ENCODE measurements around the gene PRELID1. TPM values are rescaled to one million over a fixed set of nuclear protein-coding genes. Genes with fewer than 3 reads are reported as not detected.
"Not testable (repeated sequence)": the region's sequence is repeated elsewhere in the genome, so short reads cannot be mapped to it uniquely, and the experiment has no call there.

Gene PRELID1
- polyA plus RNA-seq, 1 experiment, result 245 TPM

DNA sequence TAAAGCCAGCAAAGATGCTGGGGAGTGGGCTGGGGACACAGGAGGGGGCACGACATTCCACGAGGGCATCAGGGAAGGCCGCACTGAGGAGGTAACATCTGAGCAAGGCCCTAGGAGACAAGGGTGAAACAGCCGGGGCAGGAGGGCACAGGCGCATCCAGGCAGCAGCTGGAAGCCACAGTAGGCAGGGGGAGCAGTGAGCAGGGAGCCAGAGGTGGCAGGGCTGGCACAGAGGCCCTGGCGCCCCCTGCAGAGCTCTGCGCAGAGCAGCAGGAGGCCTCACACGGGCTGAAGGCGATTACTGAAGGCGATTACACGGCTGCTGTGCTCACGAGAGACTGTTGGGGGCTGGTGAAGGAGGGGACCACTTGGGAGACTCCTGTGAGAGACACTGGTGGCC, 32.5 kb downstream of the PRELID1 start:
- TF ChIP-seq, protein P1, sequence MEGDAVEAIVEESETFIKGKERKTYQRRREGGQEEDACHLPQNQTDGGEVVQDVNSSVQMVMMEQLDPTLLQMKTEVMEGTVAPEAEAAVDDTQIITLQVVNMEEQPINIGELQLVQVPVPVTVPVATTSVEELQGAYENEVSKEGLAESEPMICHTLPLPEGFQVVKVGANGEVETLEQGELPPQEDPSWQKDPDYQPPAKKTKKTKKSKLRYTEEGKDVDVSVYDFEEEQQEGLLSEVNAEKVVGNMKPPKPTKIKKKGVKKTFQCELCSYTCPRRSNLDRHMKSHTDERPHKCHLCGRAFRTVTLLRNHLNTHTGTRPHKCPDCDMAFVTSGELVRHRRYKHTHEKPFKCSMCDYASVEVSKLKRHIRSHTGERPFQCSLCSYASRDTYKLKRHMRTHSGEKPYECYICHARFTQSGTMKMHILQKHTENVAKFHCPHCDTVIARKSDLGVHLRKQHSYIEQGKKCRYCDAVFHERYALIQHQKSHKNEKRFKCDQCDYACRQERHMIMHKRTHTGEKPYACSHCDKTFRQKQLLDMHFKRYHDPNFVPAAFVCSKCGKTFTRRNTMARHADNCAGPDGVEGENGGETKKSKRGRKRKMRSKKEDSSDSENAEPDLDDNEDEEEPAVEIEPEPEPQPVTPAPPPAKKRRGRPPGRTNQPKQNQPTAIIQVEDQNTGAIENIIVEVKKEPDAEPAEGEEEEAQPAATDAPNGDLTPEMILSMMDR (IDR thresholded peaks at IDR 0.05; ENCODE audit: insufficient read depth, low read depth, low read length), result peak; percentile 39
- H3K27me3 ChIP-seq (ENCODE audit: control insufficient read depth, insufficient read depth, low read length), result no peaks in the 10 kb centered on the region
- H3K4me3 ChIP-seq (ENCODE audit: low read depth, low read length), result no peak overlapping the region
- H3K36me3 ChIP-seq (ENCODE audit: control insufficient read depth, insufficient read depth, low read length), result peaks cover 44% of the 10 kb centered on the region
- DNase-seq (ENCODE audit: low read depth), result no peak
- POLR2A ChIA-PET, result no interaction called here
- CTCF ChIA-PET, result interaction anchor here (1.1 to 8.3 kb wide), 3 partner anchors 10 to 222 kb away, joined by 3 to 36 read pairs (median 3); no protein-coding TSS in a partner anchor

DNA sequence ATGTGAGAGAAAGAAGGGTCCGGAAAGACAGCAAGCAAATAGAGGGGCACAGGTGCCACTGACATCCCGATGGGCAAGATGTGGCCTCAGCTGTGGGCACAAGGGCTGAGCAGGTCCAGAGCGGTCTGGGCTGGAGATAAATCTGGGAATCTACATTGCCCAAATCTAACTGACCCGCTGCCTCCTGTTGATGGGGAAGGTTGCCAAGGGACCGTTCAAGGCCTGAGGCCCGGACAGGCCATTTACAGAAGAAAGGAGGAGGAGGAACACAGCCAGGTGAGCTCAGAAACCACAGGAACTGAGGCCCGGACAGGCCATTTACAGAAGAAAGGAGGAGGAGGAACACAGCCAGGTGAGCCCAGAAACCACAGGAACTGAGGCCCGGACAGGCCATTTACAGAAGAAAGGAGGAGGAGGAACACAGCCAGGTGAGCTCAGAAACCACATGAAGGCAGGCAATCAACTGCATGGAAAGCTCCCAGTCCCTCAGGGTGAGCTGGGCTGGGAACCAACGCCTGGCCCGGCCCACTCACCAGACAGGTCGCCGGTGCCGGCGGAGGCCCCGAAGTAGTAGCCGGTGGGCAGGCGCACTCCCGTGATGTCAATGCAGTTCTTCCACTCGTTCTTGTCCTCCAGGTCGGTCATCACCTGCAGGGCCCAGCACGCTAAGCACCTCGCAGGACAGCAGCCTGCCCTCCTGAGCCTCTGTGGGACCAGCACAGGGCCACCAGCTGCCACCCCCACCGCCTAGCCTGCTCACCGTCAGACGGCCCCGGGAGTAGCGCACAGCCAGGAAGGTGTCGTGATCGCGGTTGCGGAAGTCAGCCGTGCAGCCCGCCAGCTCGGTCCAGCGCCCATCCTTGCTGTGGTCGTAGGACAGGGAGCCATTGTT, 33.2 kb downstream of the PRELID1 start:
- ChIA-PET POLR2A (no interaction called here), CTCF (interaction anchor here (0.9 to 8.3 kb wide), 2 partner anchors 13 to 19 kb away, joined by 4 to 36 read pairs; no protein-coding TSS in a partner anchor)
- no peak for DNase-seq (ENCODE audit: low read depth)
- Histone ChIP-seq H3K27me3 (ENCODE audit: control insufficient read depth, insufficient read depth, low read length) (no peaks in the 10 kb centered on the region), H3K36me3 (ENCODE audit: control insufficient read depth, insufficient read depth, low read length) (peaks cover 41% of the 10 kb centered on the region), H3K4me3 (ENCODE audit: low read depth, low read length) (no peak overlapping the region)
- TF ChIP-seq, protein P1 (IDR thresholded peaks at IDR 0.05; ENCODE audit: insufficient read depth, low read depth, low read length), result no peak

DNA sequence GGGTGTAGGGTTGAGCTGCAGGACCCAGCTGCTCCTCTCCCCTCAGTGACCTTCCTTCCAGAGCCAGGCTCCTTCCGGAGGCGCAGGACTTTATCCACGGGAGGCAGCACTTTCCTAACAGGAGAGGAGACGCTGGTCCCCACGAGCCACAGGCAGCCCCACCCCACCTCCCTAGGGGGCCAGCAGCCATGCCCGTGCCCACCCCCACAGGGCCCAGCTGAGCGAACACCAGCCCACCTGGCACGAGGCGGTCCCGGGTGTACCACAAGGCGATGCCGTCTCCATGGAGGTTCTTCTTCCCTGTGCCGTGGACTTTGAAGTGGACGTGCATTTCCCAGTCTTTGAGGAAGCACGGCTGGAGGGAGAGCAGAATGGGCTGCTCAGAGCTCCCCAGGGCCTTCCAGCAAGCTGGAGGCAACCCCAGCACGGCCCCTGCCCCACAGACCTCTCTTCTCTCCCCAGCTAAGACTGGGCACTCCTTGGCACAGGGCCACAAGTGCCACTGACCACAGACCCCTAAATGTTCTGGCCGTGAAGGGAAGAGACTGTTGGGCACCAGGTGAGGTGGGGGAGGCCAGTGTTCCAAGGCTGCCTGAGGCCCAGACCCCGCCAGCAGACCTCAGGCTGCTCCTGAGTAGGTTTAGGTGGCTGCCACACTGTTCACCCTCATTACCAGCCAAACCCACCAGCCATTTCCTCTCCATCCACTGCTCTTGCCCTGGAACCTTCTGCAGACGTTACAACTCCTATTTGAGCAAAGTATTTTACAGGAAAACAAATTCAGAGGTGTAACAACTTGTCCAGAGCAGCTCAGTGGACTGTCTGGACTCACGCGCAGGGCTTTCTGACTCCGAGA, 34.9 kb downstream of the PRELID1 start:
- Histone ChIP-seq H3K4me3 (ENCODE audit: low read depth, low read length) (no peak overlapping the region), H3K27me3 (ENCODE audit: control insufficient read depth, insufficient read depth, low read length) (no peaks in the 10 kb centered on the region), H3K36me3 (ENCODE audit: control insufficient read depth, insufficient read depth, low read length) (peaks cover 33% of the 10 kb centered on the region)
- TF ChIP-seq, protein P1 (IDR thresholded peaks at IDR 0.05; ENCODE audit: insufficient read depth, low read depth, low read length), result no peak
- ChIA-PET POLR2A (no interaction called here), CTCF (no interaction called here)
- DNase-seq (ENCODE audit: low read depth), result no peak

DNA sequence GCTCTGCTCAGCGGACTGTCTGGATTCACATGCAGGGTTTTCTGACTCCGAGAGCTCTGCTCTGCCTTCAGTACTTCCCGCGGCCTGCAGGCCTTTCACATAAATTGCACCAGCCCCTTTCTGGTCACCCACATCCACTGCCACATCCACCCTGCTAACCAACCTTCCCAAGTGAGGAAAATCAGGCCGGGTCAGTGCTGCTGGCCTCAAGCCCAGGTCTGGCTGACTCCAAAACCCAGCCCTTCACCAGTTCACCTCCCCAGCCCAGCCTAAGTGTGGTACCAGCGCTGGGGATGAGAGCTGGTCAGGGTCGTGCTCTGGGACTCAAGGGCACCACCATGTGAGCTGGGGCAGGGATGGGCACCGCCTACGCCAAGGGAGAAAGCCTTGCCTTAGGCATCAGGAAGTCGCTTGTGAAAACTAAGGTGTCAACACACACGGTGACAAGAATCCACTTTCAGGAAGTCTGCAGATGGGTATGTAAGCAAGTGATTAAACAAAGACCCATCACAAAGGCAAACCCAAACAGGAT, 35.6 kb downstream of the PRELID1 start:
- ChIA-PET POLR2A (no interaction called here), CTCF (interaction anchor here (0.7 kb wide), 1 partner anchor 25 kb away, joined by 3 read pairs; no protein-coding TSS in a partner anchor)
- H3K36me3 ChIP-seq (ENCODE audit: control insufficient read depth, insufficient read depth, low read length), result peaks cover 27% of the 10 kb centered on the region
- H3K4me3 ChIP-seq (ENCODE audit: low read depth, low read length), result no peak overlapping the region
- TF ChIP-seq, protein P1 (IDR thresholded peaks at IDR 0.05; ENCODE audit: insufficient read depth, low read depth, low read length), result no peak
- H3K27me3 ChIP-seq (ENCODE audit: control insufficient read depth, insufficient read depth, low read length), result no peaks in the 10 kb centered on the region
- DNase-seq (ENCODE audit: low read depth), result no peak

DNA sequence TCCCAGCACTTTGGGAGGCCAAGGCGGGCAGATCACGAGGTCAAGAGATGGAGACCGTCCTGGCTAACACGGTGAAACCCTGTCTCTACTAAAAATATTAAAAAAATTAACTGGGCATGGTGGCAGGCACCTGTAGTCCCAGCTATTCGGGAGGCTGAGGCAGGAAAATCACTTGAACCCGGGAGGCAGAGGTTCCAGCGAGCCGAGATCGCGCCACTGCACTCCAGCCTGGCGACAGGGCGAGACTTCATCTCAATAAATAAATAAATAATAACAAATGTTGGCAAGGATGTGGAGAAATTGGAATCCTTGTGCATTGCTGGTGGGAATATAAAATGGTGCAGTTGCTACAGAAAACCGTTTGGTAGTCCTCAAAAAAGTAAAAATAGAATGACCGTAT, 39.4 kb downstream of the PRELID1 start:
- H3K27me3 ChIP-seq (ENCODE audit: control insufficient read depth, insufficient read depth, low read length); H3K36me3 ChIP-seq (ENCODE audit: control insufficient read depth, insufficient read depth, low read length); CTCF ChIA-PET; H3K4me3 ChIP-seq (ENCODE audit: low read depth, low read length); POLR2A ChIA-PET; DNase-seq (ENCODE audit: low read depth): not testable (repeated sequence)
